Measurements from ENCODE around the gene COPS2.
"Not testable (repeated sequence)": the region's sequence is repeated elsewhere in the genome, so short reads cannot be mapped to it uniquely, and the experiment has no call there.

Gene COPS2

DNA sequence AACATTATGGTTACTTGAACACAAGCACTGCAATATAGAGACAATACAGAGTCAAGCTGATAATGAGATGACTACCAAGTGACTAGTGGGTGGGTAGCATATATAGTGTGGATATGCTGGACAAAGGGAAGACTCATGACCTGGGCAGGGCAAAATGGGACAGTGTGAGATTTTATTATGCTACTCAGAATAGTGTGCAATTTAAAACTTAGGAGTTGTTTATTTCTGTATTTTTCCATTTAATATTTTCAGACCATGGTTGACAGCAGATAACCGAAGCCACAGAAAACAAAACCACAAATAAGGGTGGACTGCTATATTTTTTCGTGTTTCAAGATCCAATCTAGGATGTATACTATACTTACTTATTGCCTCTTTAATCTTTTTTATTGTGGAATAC, 34.2 kb upstream of the COPS2 start:
- in situ Hi-C loops (cut with MboI; ENCODE audit: low sequenced_read_pairs, unreplicated experiment), result no loop called here
- no peak for DNase-seq (ENCODE audit: low spot score)
- TF ChIP-seq, protein P1, sequence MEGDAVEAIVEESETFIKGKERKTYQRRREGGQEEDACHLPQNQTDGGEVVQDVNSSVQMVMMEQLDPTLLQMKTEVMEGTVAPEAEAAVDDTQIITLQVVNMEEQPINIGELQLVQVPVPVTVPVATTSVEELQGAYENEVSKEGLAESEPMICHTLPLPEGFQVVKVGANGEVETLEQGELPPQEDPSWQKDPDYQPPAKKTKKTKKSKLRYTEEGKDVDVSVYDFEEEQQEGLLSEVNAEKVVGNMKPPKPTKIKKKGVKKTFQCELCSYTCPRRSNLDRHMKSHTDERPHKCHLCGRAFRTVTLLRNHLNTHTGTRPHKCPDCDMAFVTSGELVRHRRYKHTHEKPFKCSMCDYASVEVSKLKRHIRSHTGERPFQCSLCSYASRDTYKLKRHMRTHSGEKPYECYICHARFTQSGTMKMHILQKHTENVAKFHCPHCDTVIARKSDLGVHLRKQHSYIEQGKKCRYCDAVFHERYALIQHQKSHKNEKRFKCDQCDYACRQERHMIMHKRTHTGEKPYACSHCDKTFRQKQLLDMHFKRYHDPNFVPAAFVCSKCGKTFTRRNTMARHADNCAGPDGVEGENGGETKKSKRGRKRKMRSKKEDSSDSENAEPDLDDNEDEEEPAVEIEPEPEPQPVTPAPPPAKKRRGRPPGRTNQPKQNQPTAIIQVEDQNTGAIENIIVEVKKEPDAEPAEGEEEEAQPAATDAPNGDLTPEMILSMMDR (IDR thresholded peaks at IDR 0.05; ENCODE audit: borderline replicate concordance, control extremely low read depth, extremely low read depth, insufficient read depth, missing control alignments), result no peak

DNA sequence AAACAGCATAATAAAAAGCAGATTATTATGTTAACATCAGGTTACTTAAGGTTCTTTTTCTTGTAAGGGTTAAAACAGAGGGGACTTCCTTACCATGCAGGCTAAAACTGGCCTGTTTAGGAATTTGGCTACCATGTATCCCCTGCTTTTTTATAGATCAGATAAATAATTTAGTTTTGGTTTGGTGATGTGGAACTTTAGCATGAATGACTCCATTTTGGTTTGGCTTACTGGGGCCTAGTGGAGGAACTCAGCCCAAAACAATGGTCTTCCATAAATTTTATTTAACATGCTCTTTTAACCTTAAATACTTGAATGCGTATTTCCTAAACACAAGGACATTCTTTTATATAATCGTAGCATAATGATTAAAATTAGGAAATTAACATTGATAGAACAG, 33.5 kb upstream of the COPS2 start:
- TF ChIP-seq, protein P1 (IDR thresholded peaks at IDR 0.05; ENCODE audit: borderline replicate concordance, control extremely low read depth, extremely low read depth, insufficient read depth, missing control alignments), result no peak

DNA sequence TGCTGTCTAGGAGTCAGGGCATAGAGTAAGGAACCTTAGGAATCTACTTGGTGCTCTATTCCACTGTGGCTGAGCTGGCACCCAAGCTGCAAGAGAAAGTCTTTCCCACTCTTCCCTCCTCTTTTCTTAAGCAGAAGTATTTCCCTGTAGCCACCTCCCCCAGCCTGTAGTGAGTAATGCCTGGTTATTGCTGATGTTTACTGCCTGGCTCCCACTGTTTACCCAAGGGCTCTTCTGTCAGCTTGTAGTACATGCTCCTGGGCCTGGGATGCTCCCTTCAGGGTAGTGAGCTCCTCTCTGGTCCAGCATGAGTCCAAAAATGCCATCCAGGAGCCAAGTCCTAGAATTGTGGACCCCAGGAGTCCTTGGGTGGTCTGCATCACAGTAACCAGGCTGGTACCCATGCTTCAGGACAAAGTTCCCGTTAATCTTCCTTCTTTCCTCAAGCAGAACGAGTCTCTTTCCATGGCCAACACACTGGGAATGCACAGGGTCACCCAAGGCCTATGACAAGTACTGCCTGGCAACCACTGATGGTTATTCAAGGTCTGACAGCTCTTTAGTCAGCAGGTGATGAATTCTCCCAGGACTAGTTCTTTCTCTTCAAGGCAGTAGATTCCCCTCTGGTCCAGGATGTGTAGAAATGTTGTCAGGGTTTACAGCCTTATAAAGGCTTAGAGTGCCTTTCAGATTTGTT, 32.3 kb upstream of the COPS2 start:
- in situ Hi-C loops (cut with MboI; ENCODE audit: low sequenced_read_pairs, unreplicated experiment), result no loop called here
- no peak for DNase-seq (ENCODE audit: low spot score)
- TF ChIP-seq, protein P1 (IDR thresholded peaks at IDR 0.05; ENCODE audit: borderline replicate concordance, control extremely low read depth, extremely low read depth, insufficient read depth, missing control alignments), result no peak

More for the DNA sequence above, 33.5 kb upstream of the COPS2 start:
- no peak for DNase-seq (ENCODE audit: low spot score)
- in situ Hi-C loops (cut with MboI; ENCODE audit: low sequenced_read_pairs, unreplicated experiment), result no loop called here

DNA sequence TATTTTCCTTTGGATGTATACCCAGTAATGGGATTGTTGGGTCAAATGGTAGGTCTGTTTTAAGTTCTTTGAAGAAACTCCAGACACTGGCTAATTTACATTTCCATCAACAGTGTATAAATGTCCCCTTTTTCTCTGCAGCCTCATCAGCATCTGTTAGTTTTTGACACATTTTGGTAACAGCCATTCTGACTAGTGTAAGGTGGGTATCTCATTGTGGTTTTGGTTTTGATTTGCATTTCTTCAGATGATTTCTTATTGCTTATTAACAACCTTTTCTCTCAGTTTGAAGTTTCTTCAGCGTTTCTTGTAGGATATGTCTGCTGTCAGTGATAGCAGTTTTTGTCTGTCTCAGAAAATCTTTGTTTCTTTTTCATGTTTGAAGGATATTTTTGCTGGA, 30.1 kb upstream of the COPS2 start:
- TF ChIP-seq, protein P1 (IDR thresholded peaks at IDR 0.05; ENCODE audit: borderline replicate concordance, control extremely low read depth, extremely low read depth, insufficient read depth, missing control alignments), result no peak
- in situ Hi-C loops (cut with MboI; ENCODE audit: low sequenced_read_pairs, unreplicated experiment), result no loop called here
- DNase-seq (ENCODE audit: low spot score), result no peak

DNA sequence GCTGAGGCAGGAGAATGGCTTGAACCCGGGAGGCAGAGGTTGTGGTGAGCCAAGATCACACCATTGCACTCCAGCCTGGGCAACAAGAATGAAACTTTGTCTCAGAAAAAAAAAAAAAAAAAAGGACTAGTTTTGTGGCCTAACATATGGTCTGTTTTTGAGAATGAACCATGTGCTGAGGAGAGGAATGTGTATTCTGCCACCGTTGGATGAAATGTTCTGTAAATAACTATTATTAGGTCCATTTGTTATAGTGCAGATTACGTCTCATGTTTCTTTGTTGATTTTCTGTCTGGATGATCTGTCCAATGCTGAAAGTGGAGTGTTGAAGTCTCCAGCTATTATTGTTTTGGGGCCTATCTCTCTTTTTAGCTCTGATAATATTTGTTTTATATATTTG, 28.3 kb upstream of the COPS2 start:
- in situ Hi-C loops (cut with MboI; ENCODE audit: low sequenced_read_pairs, unreplicated experiment); DNase-seq (ENCODE audit: low spot score): not testable (repeated sequence)

DNA sequence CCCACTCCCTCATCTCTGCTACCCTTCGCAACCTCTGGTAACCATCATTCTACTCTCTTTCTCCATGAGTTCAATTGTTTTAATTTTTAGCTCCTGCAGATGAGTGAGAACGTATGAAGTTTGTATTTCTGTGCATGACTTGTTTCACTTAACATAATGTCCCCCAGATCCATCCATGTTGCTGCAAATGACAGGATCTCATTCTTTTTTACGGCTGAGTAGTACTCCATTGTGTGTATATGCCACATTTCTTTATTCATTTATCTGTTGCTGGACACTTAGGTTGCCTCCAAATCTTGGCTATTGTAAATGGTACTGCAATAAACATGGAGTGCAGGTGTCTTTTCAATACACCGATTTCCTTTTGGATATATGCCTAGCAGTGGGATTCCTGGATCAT, 26.7 kb upstream of the COPS2 start:
- in situ Hi-C loops (cut with MboI; ENCODE audit: low sequenced_read_pairs, unreplicated experiment), result no loop called here
- TF ChIP-seq, protein P1 (IDR thresholded peaks at IDR 0.05; ENCODE audit: borderline replicate concordance, control extremely low read depth, extremely low read depth, insufficient read depth, missing control alignments), result no peak
- DNase-seq (ENCODE audit: low spot score), result no peak

DNA sequence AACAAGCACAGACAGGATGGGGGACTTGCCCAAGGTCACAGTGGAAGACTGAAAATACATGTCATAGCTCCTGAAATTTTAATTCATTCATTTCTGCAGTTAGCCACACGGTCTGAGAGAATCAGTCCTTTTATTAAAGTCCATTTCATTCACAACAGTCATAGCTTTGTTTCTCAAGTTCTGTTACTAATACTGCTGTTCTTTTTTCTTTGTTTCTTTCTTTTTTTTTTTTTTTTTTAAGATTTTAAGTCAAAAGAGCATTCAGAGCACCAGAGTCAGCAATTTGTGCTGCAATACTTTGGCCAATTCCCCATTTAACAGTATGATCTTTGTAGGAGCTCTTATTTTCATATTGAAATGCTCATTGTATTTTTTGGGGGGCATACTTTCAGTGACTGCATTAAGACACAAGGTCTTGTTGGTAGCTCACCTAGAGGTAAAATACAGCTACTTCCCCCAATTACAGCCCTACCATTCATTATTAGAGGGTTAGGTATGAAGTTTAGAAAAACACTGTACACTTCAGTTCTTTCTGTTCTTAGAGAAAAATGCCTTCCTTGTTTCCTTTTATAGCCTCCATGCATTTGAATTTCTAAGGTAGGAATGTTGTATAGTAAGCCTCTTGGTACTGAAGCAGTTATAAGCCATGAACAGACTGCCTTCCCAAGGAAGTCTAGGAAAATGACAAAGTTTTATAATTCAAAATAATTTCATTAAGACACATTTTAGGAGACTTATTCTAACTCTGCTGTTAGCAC, 24.2 kb upstream of the COPS2 start:
- TF ChIP-seq, protein P1 (IDR thresholded peaks at IDR 0.05; ENCODE audit: borderline replicate concordance, control extremely low read depth, extremely low read depth, insufficient read depth, missing control alignments), result no peak
- no peak for DNase-seq (ENCODE audit: low spot score)
- in situ Hi-C loops (cut with MboI; ENCODE audit: low sequenced_read_pairs, unreplicated experiment), result no loop called here

Data from GM13976 (cell line).